GM21423 (cell line): ENCODE results near the gene ZNF577.

Source experiments
- ATAC-seq: cut with Tn5 transposase; IDR thresholded peaks from one replicate; pipeline ENCODE4 v1.9.1; 2021; ENCODE audit warnings: mild to moderate bottlenecking, moderate library complexity; ENCODE audit not compliant: unreplicated experiment

The ZNF577 gene

GRCh38 chr19:51873097-51873496 is 14.7 kb downstream of the ZNF577 start:
- no peak for ATAC-seq

GRCh38 chr19:51861870-51862622 is 25.7 kb downstream of the ZNF577 start:
- ATAC-seq: no peak

GRCh38 chr19:51837145-51837544 is 50.6 kb downstream of the ZNF577 start:
- ATAC-seq: no peak

- ATAC-seq: no peak
Observed at GRCh38 chr19:51830274-51830673, 57.5 kb downstream of the ZNF577 start.

GRCh38 chr19:51824281-51825005 is 63.3 kb downstream of the ZNF577 start:
- no peak for ATAC-seq

- no peak for ATAC-seq
Observed at GRCh38 chr19:51822946-51823345, 64.8 kb downstream of the ZNF577 start.

- no peak for ATAC-seq
Observed at GRCh38 chr19:51822325-51822724, 65.4 kb downstream of the ZNF577 start.

GRCh38 chr19:51821921-51822320 is 65.8 kb downstream of the ZNF577 start:
- no peak for ATAC-seq

GRCh38 chr19:51821456-51821855 is 66.3 kb downstream of the ZNF577 start:
- ATAC-seq: no peak
